COLO668 (cell line): Measurements from ENCODE around the gene FOXO1.
A peak's percentile ranks its signal among the peaks of the same experiment; 100 is the strongest.
"Not testable (repeated sequence)": the region's sequence is repeated elsewhere in the genome, so short reads cannot be mapped to it uniquely, and the experiment has no call there.

Experiments used
- DNase-seq: peaks from one replicate; lab custom pipeline; 2025; ENCODE audit not compliant: unreplicated experiment; lab: John Stamatoyannopoulos, UW

The FOXO1 gene

DNA sequence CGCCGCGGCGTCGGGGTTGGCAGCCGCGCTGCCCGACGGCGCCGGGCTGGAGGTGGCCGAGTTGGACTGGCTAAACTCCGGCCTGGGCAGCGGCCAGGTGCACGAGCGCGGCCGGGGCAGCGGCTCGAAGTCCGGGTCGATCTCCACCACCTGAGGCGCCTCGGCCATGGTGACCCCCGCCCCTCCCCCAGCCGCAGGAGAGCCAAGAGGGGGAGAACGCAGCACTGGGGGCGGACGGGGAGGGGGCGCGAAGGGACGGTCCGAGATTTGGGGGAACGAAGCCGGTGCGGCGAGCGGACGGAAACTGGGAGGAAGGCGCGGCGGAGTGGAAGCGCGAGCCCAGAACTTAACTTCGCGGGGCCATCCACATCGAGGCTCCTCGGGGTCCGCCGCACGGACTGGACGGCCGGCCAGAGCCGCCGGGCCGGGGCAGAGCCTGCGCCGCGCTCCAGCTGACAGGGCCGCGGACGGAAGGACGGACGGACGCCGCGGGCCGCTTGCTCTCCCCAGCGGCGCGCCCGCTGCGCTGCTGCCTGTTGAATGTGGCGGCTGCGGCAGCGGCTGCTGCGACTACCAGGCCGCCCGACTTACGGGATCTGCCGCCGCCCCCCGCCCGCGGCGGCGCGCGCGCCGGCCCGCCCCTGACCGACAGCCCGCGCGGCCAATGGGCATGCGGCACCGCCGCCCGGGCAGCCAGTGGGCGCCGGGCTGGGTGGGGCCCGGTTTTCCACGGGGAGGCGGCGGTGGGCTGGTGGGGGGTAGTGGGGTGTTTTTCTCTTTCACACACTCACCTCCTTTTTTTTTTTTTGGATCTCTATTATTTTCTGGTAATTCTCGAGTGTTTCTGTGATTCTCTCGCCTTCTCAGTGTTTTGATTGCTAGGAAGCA, at the start of gene FOXO1:
Gene FOXO1, minus strand, starts transcription at position 597 of the 888 bp plus-strand sequence. Its CDS starts 429 bp downstream, at position 168.
- peak; percentile 99 for DNase-seq

DNA sequence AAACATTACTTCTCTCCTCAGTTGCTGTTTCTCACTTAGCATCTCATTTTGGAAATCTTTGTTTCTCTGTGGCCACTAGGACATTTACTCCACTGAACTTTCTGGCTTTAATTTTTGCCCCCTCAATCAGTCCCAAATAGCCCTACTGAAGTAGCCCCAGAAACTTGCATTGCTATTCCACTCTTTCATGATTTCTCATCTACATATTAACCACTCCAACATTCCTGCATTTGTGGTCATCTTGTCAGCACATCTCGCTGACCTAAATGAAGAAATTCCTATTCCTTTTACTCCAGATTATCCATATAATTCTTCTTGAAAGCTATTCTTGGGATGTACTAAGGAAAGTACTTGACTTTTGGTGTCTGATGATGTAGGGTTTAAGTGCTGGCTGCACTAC, 48.0 kb upstream of the FOXO1 start:
- DNase-seq: not testable (repeated sequence)

- DNase-seq: no peak
Measured at GRCh38 chr13:40706439-40706838, 40.0 kb upstream of the FOXO1 start.

- DNase-seq: no peak
Measured at GRCh38 chr13:40697711-40698110, 31.3 kb upstream of the FOXO1 start.

DNA sequence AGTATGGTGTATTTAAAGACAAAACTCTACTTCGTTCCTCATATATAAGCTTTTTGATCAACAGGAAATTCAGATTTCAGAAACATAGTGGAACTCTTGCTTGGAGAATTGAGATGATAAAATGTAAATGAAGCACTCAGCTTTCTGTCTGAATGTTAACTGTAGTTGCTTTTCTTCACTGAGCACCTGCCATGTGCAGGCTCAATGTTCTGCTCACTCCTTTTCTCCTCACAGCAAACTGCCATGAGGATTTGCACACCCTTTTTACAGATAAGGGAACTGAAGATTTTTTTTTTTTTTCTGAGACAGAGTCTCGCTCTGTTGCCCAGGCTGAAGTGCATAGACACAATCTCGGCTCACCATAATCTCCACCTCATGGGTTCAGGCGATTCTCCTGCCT, 28.0 kb upstream of the FOXO1 start:
- DNase-seq: no peak

- DNase-seq: no peak
Measured at GRCh38 chr13:40692946-40693345, 26.5 kb upstream of the FOXO1 start.

DNA sequence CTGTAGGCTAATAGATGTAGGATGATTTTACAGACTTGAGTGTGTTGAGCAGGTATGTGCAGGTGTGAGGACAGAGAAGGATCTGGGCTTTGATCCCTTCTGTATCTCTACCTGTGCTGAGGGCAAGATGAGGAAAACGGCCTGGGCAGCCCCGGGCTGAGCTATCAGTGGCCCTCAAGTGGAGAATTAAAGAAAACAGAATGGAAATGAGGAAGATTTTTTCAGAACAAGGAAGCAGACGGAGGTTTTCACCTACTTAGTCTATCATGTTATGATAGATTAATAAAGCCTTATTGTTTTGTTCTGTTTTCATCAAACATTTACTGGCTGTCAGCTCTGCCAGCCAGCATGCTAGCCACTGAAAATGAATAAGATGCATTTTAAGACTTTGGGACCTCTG, 22.3 kb upstream of the FOXO1 start:
- no peak for DNase-seq

DNA sequence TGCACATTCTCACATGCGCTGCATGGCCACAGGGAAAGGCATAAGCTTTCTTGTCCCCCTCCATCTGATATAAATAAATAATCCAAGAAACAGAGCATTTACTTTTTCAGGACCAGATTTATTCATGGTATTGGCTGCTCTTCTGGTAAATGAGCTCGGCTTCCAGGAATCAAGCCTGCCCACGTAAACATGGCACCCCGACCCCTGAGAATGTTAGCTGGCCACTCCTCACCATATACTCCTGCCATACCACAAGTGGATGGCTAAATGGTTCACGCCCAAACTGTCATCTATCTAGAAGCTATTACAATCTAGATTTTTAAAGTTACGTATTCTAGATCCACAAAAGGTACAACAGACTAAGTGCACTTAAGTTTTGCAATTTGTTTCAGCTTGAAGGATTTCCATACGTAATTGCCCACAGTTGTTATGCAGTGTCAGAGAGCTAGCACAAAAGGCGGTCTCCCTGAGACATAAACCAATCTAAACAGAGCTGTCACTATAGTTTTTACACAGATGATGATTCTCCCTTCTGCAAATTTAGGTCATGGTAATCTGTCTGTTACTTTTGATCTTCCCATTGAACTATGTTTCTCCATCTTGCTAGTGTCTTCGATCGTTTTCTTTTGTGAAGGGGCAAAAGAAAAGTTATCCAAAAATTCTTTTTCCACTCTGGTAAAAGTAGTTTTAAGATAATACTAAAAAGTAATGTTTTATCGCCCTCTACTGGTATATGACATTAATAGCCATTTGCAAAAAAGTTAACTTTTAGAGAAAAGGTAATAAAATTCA, 16.2 kb upstream of the FOXO1 start:
- DNase-seq: no peak

GRCh38 chr13:40681341-40682146, 15.1 kb upstream of the FOXO1 start:
- no peak for DNase-seq

DNA sequence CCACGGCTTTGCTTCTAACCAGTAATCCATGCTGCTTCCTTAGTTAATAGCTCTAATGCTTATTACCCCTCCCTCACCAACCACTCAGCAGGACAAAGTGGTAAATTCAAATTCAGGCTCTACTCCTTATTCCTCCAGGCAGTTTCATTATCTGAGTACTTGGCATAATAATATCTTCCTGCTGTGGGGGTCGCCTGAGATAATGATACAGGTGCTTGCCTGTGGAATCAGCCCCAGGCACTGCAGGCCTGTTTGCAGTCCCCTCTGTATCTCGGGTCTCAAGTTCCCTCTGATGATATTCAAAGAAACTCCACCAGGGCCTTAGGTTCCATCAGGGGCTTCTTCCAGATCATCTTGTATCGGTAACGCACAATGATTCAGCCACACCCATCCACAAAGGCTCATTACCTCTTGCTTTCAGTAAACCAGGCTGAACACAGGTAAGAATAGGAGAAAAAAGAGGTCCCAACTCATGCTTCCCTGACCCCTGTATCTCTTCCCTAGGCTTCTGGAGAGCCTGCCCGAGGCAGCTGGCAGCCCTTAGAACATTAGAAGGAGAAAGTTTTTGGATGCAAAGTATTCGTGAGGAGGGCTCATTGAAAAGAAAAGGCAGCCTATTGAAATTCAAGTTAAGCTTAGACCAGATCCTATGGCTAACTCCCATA, 14.3 kb upstream of the FOXO1 start:
- DNase-seq: no peak

- no peak for DNase-seq
Measured at GRCh38 chr13:40679480-40679985, 13.1 kb upstream of the FOXO1 start.

DNA sequence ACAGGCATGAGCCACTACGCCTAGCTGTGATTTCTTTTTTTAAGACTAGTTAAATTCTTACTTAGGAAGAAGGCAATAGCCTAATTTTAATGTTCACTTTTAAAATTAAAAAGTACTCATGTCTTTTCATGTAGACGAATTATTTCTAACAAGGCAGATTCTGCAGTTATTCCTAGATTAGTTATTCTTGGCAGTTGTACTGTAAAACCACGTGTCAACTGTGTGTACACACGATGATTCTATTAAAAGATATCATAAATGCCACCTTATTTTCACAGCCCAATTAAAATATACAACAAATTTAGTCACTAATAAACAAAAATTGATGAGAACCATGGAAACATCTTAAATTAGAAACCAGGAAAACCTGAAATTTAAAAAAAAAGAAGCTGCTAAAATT, 10.6 kb upstream of the FOXO1 start:
- DNase-seq: no peak

- DNase-seq: no peak
Measured at GRCh38 chr13:40676007-40676406, 9.6 kb upstream of the FOXO1 start.

DNA sequence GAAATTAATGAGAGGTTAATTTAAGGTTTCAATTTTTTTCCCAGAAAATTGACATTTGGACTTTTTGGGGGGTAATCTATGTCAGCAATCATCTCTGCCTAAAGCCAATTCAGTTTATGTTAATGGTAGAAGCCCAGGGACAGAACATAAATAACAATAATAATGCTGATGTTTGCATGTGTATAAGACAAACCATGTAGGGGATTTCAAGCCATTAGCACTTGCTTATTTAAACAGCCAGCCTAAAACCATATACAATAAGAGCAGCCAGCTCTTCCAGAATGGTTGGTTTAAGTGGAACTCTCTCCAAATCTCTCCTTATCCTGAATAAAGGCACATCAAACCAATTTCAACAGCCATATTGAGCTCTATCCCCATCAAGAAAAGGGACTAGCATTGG, 7.0 kb upstream of the FOXO1 start:
- no peak for DNase-seq

DNA sequence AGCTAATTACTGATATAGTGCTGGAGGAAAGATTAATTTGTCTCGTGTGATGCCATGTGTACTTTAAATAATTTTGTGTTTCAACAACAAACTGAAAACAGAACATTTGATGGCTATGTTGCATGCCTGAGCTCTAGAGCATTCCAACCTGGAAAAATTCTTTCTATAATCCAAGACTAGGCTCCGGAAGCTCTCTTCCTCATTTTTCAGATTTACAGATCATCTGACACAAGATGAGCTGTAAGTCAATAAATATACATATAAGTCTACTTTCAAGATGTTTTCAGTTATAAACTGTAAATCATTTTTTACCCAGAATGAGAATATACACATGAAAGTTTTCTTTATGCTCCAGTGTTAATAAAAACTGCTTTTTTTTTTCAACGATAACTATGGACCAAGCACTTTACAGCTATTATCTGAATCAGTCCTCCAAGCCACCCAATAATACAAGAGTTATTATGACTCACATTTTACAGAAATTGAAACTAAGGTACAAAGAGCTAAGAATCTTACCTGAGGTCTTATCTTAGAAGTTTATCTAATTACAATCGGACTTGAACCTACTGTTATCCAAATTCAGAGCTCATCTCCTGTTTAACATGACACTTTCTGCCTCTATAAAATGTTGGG, 6.4 kb upstream of the FOXO1 start:
- DNase-seq: no peak

DNA sequence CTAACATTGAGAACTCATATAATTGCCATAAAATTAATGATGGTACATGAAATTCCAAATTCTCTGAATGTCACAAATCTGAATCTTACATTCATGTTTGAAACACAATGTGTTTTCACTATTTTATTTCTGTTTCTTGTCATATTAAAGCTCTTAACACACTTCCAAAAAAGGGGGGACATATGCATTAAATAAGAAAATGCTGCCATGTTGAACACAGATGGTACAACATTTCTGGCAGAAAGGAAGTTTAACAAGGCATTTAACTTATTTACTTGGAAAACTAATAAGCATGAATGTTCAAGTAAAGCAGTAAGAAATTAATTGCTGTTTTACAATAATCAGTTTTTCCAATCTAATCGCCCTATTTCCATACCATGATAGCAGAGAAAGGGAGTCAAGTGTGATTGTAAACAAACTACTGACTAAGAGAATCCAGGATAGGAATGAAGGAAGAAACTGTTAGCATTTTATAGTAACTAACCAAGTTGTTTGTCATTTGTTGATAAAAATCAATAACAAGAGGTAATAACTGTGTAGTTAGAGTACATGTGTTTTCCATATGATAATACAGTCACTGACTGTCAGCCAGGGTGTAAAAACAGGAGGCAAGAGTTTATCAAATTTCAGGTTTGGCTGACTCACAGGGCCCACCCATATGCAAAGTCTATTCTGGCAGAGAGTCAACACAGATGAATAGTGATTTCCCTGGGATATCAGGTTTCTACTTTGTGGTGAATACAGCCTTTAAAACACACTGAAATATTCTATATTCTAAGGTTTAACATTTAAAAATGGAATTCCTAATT, 5.7 kb upstream of the FOXO1 start:
- peak; percentile 76 for DNase-seq

DNA sequence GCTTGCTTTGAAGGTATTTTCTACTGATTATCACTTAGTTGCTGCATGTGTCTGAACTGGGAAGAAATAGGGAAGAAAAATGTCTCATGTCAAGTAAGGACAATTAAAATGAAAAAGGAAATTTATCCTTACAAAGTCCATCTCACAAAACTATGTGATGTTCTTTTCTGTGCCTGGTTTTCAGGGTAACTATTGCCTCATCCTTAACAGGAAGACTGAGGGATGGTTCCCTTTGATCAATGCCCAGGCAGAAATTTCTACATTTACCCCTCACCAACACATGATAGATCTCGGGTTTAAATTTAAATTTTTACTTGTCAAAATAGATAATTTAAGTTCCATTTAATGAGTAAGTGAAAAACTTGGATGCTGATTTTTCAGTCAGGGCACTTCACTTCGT, 3.9 kb upstream of the FOXO1 start:
- no peak for DNase-seq

DNA sequence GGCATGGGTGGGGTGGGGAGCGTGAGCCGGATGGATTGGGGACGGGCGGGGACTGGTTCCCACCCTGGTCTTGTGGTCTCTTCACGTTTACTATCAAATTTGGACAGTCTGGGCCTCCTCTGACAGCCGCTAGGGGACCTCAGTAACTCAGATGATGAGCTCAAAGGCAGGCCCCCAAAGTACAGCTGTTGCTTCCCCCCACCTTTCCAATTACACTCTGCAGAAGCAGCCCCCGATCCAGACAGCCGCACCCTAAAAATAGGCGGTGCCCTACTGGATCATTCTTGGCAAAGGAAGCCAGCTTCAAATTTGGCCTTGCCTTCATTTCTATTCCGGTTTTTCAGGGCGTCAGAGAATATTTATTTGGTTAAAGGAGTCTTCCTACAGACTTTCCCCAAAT, 1.9 kb upstream of the FOXO1 start:
- no peak for DNase-seq

GRCh38 chr13:40667622-40667978, 1.2 kb upstream of the FOXO1 start:
- DNase-seq: no peak
